Cardiac septum (tissue), 1 donor: ENCODE measurements around the gene MCCC2. TPM values are rescaled to one million over a fixed set of nuclear protein-coding genes. Genes with fewer than 3 reads are reported as not detected.
"Not testable (repeated sequence)": the region's sequence is repeated elsewhere in the genome, so short reads cannot be mapped to it uniquely, and the experiment has no call there.

Experiments used
- DNase-seq: peaks from one replicate; pipeline ENCODE4 v3.0.0-alpha.2; 2020; ENCODE audit warnings: low spot score
- intact Hi-C: fragments of 100-400 bp; cut with DNase I; formaldehyde crosslinking; loops from one replicate; pipeline ENCODE4 v1.14.0; 2022
- long read RNA-seq: library from polyadenylated mRNA; unstranded; transcript quantifications from one replicate; pipeline ENCODE4 v2.0.0, GENCODE V29; 2021
- total RNA-seq: library from RNA; stranded (reverse); fragmentation: NEBNext Ultra II Directional; extraction: Animal tissue kit (Norgen Biotek cat#: 25700); gene quantifications from one replicate; pipeline ENCODE4 v1.2.1, GENCODE V29; 2021
- donor health status: DM: no; HTN: no; CAD: no.

Gene MCCC2
- total RNA-seq = 85.6 TPM
- long read RNA-seq, transcript MCCC2-205 (11 exons, 1,214 nt) = minor isoform, 10 of 81 reads
- long read RNA-seq, transcript MCCC2-201 (17 exons, 3,665 nt) = major isoform, 31 of 81 reads
- long read RNA-seq, partial matches to known transcripts = 22 of 81 reads
- long read RNA-seq, other reads (novel, unspliced or antisense) = 18 of 81 reads

DNA sequence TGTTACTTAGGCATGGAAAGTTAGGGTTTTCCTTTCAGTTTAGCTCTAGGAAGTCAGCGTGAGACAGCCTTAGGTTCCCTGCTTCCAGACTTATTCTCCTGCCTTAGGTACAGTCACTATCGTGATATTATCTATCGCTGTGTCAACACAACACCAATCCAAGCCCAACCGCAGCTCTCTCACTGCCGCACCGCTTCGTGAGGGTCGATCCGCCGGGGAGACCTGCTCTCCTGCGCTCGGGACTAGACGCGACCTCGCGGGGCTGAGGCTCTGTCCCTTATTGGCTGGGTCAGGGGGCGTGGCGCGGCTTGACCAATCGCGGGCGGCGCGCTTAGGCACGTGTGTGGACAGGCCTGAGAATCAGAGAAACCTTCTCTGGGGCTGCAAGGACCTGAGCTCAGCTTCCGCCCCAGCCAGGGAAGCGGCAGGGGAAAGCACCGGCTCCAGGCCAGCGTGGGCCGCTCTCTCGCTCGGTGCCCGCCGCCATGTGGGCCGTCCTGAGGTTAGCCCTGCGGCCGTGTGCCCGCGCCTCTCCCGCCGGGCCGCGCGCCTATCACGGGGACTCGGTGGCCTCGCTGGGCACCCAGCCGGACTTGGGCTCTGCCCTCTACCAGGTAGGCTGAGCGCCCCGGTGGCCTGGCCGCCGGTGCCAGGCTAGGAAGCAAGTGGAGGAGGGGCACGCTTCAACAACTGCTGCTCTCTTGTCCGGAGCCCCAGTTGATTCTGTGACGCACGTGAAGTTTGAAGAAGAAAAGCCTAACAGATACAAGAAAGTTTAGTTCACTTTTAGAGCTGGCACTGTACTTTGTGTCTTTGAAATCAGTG is at the start of gene MCCC2:
Gene MCCC2, plus strand, starts transcription at position 400 of the 825 bp plus-strand sequence. Its CDS starts 86 bp downstream, at position 486.
- intact Hi-C loops = no loop called here
- peak; percentile 97 for DNase-seq

DNA sequence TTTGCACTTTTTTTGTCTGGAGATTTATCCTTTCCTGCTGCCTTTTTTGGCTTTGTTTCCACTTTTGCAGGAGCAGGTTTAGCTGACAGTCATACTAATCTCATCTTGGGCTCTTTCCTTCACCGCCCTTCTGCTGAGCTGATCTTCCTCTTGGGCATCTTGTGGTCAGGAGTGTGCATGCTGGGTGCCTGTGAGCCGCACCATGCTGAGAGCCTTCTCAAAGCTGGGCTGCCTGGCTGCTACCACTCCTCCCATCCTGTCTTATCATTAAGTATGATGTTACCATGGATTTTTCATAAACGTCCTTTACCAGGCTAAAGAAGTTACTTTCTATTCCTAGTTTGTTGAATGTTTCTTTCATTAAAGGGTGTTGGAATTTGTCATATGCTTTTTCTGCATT is 49.5 kb upstream of the MCCC2 start:
- intact Hi-C loops = no loop called here
- no peak for DNase-seq

DNA sequence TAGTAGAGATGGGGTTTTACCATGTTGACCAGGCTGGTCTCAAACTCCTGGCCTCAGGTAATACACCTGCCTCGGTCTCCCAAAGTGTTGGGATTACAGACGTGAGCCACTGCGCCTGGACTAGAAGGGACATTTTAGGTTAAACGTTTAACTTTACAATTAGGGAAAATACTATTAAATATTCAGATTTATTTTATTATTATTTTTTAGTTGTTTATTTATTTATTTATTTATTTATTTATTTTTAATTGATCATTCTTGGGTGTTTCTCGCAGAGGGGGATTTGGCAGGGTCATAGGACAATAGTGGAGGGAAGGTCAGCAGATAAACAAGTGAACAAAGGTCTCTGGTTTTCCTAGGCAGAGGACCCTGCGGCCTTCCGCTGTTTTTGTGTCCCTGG is 36.3 kb upstream of the MCCC2 start:
- DNase-seq, intact Hi-C loops: not testable (repeated sequence)

DNA sequence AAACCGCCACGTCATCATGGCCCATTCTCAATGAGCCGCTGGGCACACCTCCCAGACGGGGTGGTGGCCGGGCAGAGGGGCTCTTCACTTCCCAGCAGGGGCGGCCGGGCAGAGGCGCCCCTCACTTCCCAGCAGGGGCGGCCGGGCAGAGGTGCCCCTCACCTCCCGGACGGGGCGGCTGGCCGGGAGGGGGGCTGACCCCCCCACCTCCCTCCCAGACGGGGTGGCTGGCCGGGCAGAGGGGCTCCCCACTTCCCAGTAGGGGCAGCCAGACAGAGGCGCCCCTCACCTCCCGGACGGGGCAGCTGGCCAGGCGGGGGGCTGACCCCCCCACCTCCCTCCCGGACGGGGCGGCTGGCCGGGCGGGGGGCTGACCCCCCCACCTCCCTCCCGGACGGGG is 35.6 kb upstream of the MCCC2 start:
- intact Hi-C loops, DNase-seq: not testable (repeated sequence)

DNA sequence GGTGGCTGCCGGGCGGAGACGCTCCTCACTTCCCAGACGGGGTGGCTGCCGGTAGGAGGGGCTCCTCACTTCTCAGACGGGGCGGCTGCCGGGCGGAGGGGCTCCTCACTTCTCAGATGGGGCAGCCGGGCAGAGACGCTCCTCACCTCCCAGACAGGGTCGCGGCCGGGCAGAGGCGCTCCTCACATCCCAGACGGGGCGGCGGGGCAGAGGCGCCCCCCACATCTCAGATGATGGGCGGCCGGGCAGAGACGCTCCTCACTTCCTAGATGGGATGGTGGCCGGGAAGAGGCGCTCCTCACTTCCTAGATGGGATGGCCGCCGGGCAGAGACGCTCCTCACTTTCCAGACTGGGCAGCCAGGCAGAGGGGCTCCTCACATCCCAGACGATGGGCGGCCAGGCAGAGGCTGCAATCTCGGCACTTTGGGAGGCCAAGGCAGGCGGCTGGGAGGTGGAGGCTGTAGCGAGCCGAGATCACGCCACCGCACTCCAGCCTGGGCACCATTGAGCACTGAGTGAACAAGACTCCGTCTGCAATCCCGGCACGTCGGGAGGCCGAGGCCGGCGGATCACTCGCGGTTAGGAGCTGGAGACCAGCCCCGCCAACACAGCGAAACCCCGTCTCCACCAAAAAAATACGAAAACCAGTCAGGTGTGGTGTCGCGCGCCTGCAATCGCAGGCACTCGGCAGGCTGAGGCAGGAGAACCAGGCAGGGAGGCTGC is 35.0 kb upstream of the MCCC2 start:
- DNase-seq, intact Hi-C loops: not testable (repeated sequence)

DNA sequence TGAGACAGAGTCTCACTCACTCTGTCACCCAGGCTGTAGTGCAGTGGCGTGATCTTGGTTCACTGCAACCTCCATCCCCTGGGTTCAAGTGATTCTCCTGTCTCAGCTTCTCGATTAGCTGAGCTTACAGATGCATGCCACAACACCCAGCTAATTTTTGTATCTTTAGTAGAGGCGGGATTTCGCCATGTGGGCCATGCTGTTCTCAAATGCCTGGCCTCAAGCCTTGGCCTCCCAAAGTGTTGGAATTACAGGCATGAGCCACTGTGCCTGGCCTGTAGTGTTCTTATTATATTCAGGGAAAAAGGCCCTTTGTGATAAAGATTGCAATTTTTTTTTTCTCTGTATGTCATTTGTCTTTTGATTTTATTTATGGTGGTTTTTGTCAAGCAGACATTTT is 24.0 kb upstream of the MCCC2 start:
- no peak for DNase-seq
- intact Hi-C loops = no loop called here

DNA sequence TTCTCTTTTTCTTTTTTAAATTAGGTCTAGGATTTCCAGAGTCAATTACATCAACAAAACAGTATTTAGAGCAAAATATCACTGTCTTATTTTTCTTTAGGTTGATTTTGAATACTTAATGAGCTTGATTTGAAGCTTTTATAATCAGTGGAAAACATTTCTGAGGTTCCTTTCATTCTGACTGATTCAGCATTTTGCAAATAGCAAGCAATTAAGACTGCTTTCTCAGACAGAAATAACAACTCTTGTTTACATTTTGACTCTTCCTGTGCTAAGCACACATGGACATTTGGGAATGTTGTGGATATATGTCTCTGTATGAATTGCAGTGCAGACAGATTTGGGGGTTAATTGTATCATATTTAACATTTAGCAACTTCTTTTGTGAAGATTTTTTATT is 22.2 kb upstream of the MCCC2 start:
- intact Hi-C loops = no loop called here
- DNase-seq = no peak

DNA sequence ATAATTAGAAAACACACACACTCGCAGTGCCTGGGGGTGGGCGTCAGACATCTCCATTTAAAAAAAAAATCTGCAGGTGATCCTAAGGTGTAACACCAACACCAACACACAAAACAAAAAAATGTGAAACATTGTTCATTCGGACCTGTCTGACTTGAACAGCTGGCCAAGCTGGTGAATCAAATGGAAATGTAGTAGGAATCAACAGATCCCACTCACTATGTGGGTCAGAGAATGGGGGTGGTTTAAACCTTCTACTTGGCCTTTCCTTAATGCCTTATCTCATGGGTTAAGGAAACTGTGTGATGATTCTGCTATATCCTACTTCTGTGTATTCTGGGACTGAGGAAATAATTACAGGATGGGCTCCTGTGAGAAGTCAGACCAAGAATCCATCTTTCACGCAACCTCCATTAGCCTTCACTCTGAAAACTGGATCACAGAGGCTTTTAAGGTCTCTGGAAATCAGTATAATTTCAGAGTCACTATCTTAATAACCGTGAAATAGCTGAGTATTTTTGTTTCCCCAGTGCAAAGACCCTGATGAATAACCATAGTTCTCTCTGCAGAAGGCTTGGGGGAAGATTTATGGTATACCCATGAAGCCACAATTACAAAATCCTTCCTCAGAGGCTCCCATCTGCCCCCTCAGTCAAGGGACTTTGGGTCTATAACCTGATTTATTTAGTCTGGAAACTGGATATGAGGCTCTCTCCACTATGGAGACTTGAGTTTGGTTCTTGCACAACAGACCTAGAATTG is 17.2 kb upstream of the MCCC2 start:
- intact Hi-C loops = loop anchor here (5.0 kb wide), 1 partner anchor 187 kb away; no protein-coding TSS in a partner anchor
- DNase-seq = no peak

DNA sequence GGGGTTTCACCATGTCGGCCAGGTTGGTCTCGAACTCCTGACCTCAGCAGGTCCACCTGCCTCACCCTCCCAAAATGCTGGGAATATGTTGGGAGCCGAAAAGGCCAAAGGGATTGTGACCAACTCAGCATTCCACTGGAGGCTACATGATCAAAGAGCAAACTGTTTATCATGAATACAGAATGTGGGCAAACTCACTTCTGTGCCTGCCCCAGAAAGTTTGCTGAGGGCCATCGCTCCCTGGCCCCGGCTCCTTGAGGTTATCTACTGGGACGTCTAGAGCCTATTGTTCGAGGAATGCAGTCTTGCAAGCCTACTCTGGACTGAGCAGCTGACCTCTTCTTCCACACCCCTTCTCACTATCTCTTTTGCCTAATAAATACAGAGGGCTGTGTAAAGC is 15.3 kb upstream of the MCCC2 start:
- DNase-seq = not testable (repeated sequence)
- intact Hi-C loops = loop anchor here (5.0 kb wide), 1 partner anchor 185 kb away; no protein-coding TSS in a partner anchor

DNA sequence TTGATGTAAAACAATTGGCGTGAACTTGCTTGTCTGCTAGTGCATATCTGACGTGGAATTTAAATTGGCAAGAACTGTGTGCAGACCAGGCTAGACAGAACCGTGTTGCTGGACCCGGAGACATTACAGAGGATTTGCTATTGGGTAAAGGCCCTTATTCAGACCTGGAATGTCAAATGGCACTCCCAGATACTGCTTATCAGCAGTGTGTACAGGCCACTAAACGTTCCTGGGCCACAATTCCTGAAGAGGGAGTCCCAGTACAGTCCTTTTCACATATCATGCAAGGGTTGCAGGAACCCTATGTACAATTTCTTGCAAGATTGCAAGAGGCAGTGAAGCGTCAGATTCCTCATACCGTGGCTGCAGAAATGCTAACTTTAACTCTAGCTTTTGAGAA is 13.5 kb upstream of the MCCC2 start:
- intact Hi-C loops = loop anchor here (5.0 kb wide), 1 partner anchor 184 kb away; no protein-coding TSS in a partner anchor
- DNase-seq = no peak

DNA sequence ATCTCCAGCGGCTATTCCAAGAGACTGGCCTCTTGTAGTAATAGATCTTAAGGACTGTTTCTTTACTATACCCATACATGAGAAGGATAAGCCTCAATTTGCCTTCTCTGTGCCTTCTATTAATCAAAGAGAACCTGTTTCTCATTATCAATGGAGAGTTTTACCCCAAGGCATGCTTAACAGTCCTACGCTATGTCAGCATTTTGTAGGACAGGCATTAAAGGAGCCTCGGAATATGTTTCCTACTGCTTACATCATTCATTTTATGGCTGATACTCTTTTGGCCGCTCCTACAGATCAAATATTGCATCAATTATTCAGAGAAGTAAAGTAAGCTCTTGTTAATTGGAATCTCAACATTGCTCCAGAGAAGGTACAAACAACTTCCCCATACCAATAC is 11.6 kb upstream of the MCCC2 start:
- DNase-seq, intact Hi-C loops: not testable (repeated sequence)

DNA sequence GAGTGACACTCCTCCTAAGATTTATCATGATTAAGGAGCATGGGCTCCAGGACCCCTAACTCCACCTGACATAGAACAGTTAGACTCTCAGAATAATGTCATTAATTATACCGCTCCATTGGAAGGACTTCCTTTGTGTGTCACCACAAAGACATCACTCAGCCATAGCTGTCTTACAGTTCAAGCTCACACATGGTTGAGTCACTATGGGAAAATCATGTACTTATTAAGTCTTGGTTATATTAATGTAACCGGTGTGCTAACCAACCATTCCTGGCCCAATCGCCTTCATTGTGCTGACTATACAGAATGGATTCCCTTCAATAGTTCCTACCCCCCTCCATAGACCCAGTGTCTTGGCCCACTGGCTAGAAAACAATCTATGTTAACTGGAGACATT is 10.9 kb upstream of the MCCC2 start:
- no peak for DNase-seq
- intact Hi-C loops = no loop called here

DNA sequence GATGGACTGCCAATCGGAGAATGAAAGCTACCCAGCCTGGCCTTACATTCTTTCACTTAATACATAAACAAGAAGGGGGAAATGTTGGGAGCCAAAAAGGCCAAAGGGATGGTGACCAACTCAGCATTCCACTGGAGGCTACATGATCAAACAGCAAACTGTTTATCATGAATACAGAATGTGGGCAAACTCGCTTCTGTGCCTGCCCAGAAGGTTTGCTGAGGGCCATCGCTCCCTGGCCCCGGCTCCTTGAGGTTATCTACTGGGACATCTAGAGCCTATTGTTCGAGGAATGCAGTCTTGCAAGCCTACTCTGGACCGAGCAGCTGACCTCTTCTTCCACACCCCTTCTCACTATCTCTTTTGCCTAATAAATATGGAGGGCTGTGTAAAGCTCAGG is 9.3 kb upstream of the MCCC2 start:
- intact Hi-C loops = not testable (repeated sequence)

DNA sequence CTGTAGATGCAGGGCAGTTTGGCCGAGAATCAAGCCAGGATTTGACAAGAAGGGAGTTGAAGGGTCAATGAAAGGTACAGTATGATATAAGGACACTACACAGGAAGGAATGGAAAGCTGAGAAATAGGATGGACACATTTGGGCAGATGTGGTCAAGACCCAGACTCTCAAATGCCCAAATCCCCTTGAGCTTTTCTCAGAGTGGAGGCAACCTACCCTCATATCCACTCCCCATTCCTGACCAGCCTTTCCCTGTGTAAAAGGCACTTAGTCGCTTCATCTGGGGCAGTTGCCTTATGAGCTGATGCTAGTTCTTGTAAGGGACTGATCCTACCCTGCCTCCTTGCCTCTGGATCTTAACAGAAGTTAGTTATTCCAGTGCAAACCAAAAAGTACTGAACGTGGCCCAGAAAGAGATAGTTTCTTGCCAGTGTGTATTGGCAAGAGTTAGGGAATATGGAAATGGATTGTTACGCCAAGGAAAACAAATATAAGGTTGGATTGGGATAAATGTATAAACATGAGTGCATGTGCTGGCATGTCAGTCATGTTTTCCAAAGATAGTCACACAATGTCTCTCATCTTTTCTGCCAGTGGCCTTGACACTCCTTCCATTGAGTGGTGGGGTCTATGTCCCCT is 4.1 kb upstream of the MCCC2 start:
- intact Hi-C loops = no loop called here
- DNase-seq = no peak

More for the DNA sequence above, 9.3 kb upstream of the MCCC2 start:
- DNase-seq = not testable (repeated sequence)

DNA sequence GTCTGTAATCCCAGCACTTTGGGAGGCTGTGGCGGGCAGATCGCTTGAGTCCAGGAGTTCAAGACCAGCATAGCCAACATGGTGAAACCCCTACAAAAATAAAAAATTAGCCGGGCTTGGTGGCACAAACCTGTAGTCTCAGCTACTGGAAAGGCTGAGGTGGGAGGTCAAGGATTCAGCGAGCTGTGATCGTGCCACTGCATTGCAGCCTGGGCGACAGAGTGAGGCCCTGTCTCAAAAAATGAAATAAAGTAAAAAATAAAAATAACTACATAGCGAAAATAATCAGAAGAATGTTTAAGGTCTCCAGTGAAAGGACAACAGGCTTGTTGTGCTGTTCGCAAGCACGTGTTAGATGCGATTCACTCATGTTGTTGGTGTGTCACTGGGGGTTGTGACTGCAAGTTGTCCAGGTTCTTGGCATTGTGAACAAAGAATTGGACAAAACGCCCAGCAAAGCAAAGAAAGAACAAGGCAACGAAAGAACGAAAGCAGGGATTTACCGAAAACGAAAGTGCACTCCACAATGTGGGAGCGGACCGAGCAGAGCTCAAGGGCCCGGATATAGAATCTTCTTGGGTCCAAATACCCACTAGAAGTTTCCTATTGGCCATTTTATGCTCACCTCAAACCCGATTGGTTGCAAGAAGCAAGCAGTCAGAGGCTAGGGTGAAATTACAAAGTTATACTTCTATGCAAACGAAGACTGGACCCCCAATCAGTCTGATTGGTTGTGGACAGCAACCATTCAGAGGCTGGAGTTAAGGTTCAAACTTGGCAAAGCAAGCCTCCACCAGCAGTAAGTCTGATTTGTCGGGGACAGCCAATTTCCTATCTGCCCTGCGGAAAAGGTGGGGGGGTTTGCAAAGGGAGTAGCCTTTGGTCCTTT is 844 bp upstream of the MCCC2 start:
- intact Hi-C loops = no loop called here
- no peak for DNase-seq

DNA sequence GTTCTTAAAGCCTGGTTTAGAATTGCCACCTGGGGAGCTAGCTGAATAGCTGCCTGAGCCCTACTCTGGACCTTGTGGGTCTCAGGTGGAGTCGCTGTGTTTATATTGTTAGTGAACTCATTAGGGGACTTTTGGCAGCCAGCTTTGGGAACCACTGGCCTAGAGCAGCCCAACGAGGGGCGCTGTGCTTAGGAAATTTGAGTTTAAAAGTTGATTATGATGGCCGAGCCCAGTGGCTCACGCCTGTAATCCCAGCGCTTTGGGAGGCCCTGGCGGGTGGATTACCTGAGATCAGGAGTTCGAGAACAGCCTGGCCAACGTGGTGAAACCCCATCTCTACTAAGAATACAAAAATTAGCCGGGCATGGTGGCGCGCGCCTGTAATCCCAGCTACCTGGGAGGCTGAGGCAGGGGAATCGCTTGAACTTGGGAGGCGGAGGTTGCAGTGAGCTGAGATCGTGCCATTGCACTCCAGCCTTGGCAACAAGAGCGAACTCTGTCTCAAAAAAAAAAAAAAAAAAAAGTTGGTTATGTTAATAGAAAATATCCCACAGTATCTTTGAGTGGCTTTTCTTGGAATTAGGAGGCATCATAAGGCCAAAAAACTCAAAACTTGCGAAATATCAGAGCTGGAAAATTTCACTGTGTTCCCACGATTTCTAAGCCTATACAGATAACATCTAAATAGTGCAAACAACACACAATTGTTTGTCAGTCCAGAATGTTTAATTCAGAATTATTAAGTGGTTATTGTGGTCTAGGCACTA is 809 bp downstream of the MCCC2 start:
- intact Hi-C loops = no loop called here
- DNase-seq = no peak

DNA sequence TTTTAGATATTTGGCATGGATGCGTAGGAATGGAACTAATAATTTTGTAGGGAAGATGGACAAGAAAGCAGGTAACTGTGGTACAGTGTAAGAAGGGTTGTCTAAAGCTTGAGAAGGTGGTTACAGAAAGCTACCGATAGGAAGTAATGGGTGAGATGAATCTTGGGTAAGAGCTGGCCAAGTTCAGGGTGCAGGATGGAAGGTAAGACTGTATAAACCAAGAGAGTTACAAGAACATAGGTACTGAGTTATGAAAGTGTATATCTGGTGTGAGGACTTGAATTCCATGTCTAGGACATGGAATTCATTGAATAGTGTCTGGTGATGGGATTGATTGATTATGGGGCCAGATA is 1.4 kb downstream of the MCCC2 start:
- intact Hi-C loops = no loop called here
- DNase-seq = no peak

DNA sequence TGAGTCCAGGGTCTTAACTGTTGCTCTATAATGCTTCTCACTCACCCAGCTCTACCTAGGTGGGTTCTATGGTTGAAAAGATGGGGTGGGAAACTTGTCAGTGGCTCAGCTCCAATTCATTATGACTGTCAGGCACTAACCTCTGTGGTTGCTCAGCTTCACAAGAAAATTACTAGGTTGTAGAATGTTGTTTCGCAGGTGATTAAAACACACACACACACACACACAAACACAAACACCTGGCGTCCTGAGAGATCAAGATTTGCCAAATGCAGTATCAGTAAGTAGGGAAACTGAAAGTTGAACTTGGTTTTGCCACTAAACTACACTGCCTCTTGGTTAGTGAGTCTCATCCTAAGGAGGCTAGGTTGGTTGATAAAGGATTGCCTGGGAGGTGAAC is 2.8 kb downstream of the MCCC2 start:
- DNase-seq = no peak
- intact Hi-C loops = no loop called here
